ENCODE results near the gene WDR64.
"Not testable (repeated sequence)": the region's sequence is repeated elsewhere in the genome, so short reads cannot be mapped to it uniquely, and the experiment has no call there.

Gene WDR64

GRCh38 chr1:241749041-241749944, 97.2 kb downstream of the WDR64 start:
- no peak for DNase-seq

GRCh38 chr1:241749945-241750695, 98.0 kb downstream of the WDR64 start:
- DNase-seq, result no peak

DNA sequence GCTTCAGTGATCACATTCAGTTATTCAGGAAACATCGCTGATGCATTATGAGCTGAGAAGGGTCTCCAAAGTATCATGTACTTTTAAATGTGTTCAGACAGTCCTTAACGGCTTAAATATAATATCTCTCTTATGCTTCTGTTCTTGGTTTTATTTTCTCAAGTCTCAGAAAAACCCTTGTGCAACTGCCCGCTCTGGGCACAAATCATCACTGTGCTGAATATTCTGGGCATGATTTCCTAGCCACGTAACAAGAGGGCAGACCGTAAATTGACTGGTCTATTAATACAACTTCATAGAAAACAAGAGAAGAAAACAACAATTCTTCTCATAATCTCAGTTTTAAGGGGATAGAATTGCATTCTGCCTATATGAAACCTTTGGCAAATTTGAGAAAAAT, 99.4 kb downstream of the WDR64 start:
- DNase-seq, result no peak

- no peak for DNase-seq
Observed at GRCh38 chr1:241762713-241763339, 110.7 kb downstream of the WDR64 start.

DNA sequence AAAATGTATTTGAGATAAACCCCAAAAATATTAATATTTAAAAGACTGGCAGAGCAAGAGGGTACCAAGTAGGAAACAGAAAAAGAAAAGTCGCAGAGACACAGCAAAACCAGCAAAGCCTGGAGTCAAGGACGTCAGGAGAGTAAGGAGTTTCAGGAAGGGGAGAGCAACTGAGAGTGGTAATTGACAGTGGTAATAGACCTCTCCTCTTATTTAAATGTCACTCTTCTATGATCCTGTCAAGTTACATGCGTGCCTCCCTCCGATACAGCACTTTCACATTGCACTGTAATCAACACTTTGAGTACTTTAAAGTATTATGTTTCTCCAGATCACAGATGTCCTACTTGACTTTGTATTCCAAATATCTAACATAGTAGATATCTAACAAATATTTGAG, 113.3 kb downstream of the WDR64 start:
- no peak for DNase-seq

GRCh38 chr1:241767737-241768136, 115.7 kb downstream of the WDR64 start:
- no peak for DNase-seq

GRCh38 chr1:241770115-241770514, 118.0 kb downstream of the WDR64 start:
- DNase-seq, result no peak

DNA sequence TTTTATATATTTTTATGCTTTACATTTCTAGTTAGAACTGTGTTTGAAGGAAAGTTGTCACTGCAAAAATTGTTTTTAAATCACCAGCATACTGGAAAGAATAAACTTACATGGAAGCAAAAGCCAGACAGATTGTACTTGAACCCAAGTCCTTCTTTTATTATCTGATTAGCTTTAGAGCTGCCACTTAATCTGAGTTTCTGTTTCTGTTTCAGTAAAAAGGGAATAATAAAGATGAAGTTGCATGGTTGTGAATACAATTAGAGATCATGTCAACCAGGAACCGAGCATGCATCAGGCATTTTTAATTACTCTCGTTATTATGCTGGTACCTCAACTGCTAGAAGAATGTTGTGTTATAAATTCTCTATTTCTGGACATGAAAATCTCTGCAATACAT, 119.0 kb downstream of the WDR64 start:
- DNase-seq, result no peak

DNA sequence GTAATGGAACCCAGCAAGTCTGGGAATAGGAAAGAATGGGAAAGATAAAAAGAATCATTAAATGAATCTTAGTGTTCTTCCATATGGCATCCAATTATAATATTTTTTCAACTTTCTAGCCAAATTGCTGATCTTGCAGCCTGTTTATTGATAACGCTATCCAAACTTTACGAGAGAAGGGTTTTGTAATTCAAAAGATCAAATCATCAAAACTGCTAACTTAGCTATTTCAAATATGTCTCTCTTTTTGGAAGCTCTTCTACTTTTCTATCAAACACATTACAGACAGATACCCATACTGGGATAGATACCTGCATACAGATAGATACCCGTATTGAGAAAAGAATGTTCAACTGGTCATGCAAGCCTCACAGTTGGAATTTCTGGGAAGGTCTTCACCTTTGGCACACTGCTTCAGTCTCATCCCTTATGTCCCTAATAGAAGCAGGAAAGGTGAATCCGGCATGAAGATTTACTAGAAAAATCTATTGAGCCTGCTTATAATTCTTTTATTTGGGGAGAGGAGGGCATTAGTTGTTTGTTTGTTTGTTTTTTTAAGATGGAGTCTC, 120.9 kb downstream of the WDR64 start:
- DNase-seq, result no peak

DNA sequence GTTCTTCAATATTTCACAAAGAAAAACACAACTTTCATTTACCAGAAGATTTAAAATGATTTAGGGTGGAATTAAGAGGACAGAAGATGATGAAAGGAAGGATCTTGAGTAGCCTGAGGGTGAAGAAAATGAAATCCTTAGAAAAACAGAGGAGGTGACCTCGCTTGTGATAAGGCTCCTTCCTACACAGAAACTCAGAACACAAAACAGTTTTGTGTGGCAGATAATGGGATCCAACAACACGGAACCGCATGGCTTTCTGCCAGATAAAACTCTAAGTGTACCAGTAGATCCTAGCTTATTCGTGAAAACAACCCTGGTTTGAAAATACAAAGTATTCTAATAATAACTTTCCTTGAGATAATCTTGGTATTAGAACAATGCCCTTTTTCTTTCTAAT, 121.9 kb downstream of the WDR64 start:
- no peak for DNase-seq

GRCh38 chr1:241775021-241775420, 122.9 kb downstream of the WDR64 start:
- peak; percentile 43 for DNase-seq

GRCh38 chr1:241776911-241777310, 124.8 kb downstream of the WDR64 start:
- DNase-seq, result no peak

GRCh38 chr1:241778117-241778516, 126.0 kb downstream of the WDR64 start:
- DNase-seq, result no peak

GRCh38 chr1:241779897-241780296, 127.8 kb downstream of the WDR64 start:
- no peak for DNase-seq

GRCh38 chr1:241782396-241782795, 130.3 kb downstream of the WDR64 start:
- DNase-seq, result peak; percentile 52

DNA sequence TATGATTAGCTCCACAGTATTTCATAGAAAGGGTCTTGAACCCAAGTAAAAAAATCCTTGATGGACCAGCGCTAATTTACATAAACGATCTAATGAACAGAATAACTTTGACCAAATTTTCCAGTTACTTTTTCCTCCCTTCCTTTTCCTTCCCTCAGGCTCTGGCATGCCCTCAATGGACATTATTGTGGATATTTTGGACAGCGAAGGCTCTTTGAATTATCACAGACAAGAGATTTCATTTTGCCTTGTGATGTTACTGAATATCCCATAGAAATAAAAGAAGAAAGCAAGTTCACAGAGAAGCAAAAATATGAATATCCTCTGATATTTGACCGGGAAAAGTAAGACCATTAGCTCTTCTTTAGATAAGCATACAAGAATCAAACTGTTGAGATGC, 135.6 kb downstream of the WDR64 start:
- no peak for DNase-seq

DNA sequence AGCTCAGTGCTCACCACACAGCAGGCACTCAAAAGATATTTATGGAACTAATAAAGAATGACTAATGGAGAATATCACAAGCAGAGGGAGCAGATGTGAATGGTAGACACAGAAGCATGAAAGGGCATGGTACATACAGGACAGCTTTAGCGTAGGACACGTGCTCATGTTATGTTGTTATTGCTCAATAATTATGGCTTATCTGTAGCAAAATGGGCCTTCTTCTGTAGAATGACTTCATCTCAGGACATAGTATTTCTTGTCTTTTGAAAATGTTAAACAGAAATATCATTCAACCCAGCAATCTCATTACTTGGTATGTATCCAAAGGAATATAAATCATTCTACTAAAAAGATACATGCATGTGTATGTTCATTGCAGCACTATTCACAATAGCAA, 137.0 kb downstream of the WDR64 start:
- DNase-seq, result no peak

GRCh38 chr1:241799416-241799815, 147.3 kb downstream of the WDR64 start:
- DNase-seq, result no peak

- no peak for DNase-seq
Observed at GRCh38 chr1:241800640-241801039, 148.6 kb downstream of the WDR64 start.

DNA sequence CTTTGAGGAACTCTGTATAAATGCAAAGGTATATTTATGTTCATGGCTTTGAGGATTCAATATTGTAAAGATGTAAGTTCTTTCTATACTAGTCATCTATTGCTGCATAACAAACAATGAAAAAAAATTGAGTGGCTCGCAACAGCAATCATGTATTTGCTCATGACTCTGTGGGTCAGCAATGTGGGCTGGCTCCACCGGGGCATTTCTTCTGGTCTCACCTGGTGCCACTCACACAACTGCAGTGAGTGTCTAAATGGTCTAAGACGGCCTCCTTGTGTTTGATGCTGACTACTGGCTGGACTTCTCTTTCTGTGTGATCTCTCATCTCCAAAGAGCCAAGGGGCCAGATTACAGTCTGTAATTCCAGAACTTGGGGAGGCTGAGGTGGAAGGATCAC, 150.8 kb downstream of the WDR64 start:
- no peak for DNase-seq

DNA sequence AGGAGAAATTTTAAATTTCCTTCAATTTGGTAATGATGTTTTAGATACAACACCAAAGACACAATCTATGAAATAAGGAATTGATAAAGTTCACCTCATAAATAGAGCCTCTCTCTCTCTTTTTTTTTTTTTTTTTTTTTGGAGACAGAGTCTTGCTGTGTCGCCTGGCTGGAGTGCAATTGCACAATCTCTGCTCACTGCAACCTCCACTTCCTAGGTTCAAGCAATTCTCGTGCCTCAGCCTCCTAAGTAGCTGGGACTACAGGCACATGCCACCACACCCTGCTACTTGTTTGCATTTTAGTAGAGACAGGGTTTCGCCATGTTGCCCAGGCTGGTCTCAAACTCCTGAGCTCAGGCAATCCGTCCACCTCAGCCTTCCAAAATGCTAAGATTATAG, 152.6 kb downstream of the WDR64 start:
- not testable (repeated sequence) for DNase-seq

DNA sequence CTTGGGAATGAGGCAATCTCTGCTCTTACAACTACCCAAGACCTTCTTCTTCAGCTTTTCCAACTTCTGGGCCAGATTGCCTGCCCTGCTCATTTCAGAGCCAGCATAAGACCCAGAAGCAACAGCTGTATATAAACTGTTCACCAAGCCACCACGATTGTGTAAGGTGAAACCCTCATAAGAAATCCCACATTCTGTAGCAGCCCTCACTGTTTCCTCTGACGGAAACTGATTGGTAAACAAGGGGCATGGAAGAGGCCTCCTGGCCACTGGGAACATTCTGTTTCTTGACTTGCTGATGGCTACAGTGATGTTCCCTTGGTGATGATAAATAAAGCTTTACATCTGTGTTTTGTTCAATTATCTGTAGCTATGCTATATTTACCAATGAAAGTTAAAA, 156.2 kb downstream of the WDR64 start:
- DNase-seq, result no peak

- no peak for DNase-seq
Observed at GRCh38 chr1:241810769-241811405, 158.8 kb downstream of the WDR64 start.
